ENCODE measurements around the gene FAM107B.

- TF ChIP-seq CTCF (IDR thresholded peaks at IDR 0.05), result no peak
- no peak for TF ChIP-seq POLR2A (IDR thresholded peaks at IDR 0.05)
Observed at GRCh38 chr10:14701466-14701865, 73.2 kb downstream of the FAM107B start.

Measured in right lobe of liver (tissue), 4 donors.